ENCODE results near the gene POU3F1.
A peak's percentile ranks its signal among the peaks of the same experiment; 100 is the strongest.

Gene POU3F1

GRCh38 chr1:38073534-38074301 lies 27.1 kb upstream of the POU3F1 start:
- no peak for FAIRE-seq

DNA sequence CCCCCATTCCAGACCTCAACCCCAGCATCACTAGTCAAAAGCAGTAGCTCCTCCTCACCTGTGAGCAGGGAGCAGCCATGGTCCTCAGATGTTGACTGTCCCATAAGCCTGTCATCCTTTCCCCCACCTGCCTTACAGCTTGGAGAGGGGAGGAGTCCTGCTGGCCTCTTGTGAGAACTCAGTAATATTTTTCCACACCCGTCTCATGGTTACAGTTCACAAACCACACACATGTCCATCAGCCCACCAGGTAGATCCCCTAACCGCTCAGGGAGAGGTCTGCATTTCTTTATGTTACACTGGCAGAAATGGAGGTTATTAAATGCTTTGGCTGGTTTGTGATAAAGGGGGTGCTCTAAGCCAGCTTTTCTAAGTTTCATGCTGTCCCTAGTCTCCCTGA lies 26.3 kb upstream of the POU3F1 start:
- FAIRE-seq (no peak), DNase-seq (ENCODE audit: low spot score) (no peak)

More at GRCh38 chr1:38073534-38074301, 27.1 kb upstream of the POU3F1 start:
- DNase-seq (ENCODE audit: low spot score): no peak

- no peak for DNase-seq (ENCODE audit: low spot score)
- FAIRE-seq: no peak
Measured at GRCh38 chr1:38071312-38072256, 25.0 kb upstream of the POU3F1 start.

DNA sequence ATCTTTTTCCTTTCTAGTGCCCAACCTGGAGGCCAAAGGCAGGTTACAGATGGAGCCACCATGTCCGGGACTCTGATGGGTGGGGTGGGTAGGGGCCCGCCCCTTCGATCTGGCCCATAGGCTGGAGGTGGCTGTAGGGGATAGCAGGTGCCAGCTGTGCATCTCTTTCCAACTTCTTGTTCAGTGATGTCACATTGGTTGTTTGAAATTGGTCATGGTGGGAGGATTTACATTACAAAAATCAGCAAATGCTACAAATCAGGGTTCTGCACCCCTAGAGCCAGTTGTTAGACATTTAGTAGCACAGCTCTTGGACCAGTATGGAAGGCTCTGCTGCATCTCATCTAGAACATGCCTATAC lies 22.4 kb upstream of the POU3F1 start:
- DNase-seq (ENCODE audit: low spot score) (no peak), FAIRE-seq (no peak)

GRCh38 chr1:38068220-38068979 lies 21.8 kb upstream of the POU3F1 start:
- DNase-seq (ENCODE audit: low spot score) (no peak), FAIRE-seq (peak; percentile 44)

DNA sequence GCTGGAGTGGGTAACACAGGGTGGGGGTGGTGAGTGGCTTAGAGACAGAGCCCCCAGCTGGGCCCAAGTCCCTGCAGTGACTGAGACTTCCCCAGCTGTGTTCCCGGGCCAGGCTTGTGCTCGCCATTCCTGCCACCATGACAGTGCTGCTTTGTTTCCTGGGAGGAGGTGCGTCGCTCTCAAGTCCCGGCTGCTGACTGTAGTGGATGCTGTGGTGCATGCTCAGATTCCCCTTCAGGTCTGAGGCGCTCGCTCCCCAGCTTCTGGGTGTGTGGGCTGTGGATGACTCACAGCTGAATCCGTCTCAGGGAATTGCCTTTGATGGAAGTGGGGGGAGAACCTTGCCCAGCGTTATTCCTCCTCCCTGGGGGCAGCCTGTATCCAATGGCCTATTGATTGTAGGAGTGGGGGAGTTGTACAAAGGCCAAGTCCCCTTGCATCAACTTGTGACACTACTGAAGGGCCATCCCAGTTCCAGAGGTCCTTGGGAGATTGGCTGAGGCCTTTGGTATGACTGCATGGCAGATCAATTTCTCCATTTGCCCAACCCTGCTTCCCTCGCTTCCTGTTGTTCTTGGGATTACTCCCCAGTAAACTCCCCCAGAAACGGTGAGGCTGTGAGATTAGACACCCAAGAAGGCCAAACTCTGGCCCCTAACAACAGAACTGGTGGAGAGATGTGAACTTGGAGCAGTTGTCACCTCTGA lies 17.8 kb upstream of the POU3F1 start:
- DNase-seq (ENCODE audit: low spot score): peak; percentile 93

DNA sequence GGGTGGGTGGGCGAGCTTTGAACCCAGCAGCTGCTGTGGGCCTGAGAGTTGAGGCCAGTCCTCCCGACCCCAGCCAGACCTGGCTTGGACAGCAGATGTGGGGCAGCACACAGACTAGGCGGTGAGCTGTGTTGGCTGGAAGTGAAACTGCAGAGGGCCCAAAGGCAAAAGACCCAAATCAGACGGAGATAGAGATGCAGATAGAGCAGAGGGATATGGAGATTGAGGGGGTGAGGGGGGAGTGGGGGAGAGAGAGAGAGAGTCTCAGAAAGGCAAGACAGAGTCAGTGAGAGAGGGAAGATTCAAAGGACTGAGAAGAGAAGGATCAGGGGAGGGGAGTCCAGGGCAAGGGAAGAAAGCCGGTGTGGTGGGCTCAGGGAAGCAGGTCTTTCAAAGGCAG lies 17.0 kb upstream of the POU3F1 start:
- FAIRE-seq (no peak), DNase-seq (ENCODE audit: low spot score) (no peak)

More for the DNA sequence above, 17.8 kb upstream of the POU3F1 start:
- peak; percentile 66 for FAIRE-seq

- FAIRE-seq: no peak
- no peak for DNase-seq (ENCODE audit: low spot score)
Measured at GRCh38 chr1:38062361-38063288, 16.0 kb upstream of the POU3F1 start.

- FAIRE-seq (no peak), DNase-seq (ENCODE audit: low spot score) (no peak)
Measured at GRCh38 chr1:38061883-38062328, 15.3 kb upstream of the POU3F1 start.

DNA sequence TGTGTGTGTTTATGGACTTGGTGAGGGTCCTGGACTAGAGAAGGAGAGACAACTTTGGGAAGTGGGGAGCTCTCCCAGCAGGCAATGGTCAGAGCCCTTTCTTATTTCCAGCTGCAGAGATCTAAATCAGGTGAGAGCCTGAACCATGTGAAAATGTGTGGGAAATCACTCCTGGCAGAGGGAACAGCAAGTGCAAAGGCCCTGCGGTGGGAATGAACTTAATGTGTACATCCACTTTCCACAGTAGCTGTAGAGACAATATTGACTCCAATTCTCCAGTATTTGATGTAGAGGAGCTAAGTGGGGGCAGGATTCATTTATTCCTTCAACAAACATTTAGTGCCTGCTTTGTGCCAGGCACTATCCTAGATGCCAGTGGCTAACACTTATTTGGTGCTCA lies 14.7 kb upstream of the POU3F1 start:
- DNase-seq (ENCODE audit: low spot score) (no peak), FAIRE-seq (no peak)

- FAIRE-seq: no peak
- DNase-seq (ENCODE audit: low spot score): no peak
Measured at GRCh38 chr1:38060498-38060897, 13.9 kb upstream of the POU3F1 start.

GRCh38 chr1:38059635-38060250 lies 13.2 kb upstream of the POU3F1 start:
- DNase-seq (ENCODE audit: low spot score): no peak
- FAIRE-seq: no peak

GRCh38 chr1:38055965-38056364 lies 9.4 kb upstream of the POU3F1 start:
- DNase-seq (ENCODE audit: low spot score) (no peak), FAIRE-seq (no peak)

- DNase-seq (ENCODE audit: low spot score) (no peak), FAIRE-seq (no peak)
Measured at GRCh38 chr1:38055398-38055797, 8.8 kb upstream of the POU3F1 start.

GRCh38 chr1:38053416-38054091 lies 7.0 kb upstream of the POU3F1 start:
- DNase-seq (ENCODE audit: low spot score) (no peak), FAIRE-seq (no peak)

DNA sequence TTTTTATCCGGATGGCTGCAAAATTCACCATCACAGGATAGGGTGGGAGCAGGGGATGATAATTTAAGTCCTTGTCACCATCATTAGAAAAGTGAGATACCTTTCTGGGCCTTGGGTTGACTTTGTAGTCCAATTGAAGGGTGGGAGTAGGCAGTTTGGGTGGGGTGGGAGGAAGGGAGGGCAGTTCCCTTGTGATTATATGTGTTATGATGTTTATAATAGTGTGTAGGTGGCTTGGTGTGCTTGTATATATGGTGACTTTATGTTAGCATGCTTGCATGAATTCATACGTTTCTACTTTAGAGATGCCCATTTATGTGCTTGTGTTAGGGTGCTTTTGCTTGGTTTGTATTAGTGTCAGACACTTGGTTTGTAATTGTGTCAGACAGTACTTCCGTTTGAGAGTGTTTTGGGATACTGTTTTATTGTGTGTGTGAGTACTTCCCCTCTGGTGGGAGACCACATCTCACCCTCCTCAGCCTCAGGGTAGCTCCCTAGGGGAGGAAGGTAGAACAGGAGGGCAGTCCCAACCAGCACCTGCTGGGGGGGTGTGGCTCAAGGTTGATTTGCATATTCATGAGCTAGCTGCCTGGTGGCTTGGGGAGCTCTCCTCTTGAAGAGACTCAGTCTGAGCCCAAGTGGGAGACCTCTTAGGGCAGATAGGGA lies 6.3 kb upstream of the POU3F1 start:
- FAIRE-seq (no peak), DNase-seq (ENCODE audit: low spot score) (no peak)

DNA sequence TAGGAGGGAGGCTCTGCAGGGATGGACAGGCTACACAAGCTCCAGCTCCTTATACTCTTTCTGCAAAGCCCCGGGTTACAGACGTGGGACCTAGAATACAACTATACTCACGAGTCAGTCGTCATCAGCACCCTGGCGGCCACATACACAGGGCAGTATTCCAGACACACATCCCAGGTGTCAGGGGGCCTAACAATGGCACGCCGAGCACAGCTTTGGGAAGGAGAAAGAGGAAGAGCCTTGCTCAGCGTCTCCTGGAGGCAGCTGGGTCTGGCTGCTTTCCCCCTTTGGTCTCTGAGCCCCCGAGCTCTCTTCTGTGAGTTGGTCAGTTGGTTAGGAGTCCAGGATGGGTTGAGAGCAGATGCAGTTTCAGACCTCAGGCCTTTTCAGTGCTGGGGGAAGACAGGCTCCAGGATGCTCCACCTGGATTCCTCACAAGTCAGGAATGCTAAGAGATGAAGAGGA lies 4.5 kb upstream of the POU3F1 start:
- FAIRE-seq: no peak
- no peak for DNase-seq (ENCODE audit: low spot score)

GRCh38 chr1:38050397-38051078 lies 3.9 kb upstream of the POU3F1 start:
- DNase-seq (ENCODE audit: low spot score) (no peak), FAIRE-seq (no peak)
